HEK293 (cell line): ENCODE results near the gene UTRN.

Experiments
- CTCF ChIP-seq: fragments of 450-650 bp; formaldehyde crosslinking; IDR thresholded peaks from 2 replicates; pipeline ENCODE4 v1.5.1; 2016; ENCODE audit warnings: missing biosample characterization, missing genetic modification characterization
- GFI1B ChIP-seq: fragments of 450-650 bp; formaldehyde crosslinking; IDR thresholded peaks from 2 replicates; pipeline ENCODE4 v1.5.1; 2016; ENCODE audit warnings: missing biosample characterization, missing genetic modification characterization
- HIC1 ChIP-seq: fragments of 450-650 bp; formaldehyde crosslinking; IDR thresholded peaks from 2 replicates; pipeline ENCODE4 v1.5.1; 2016; ENCODE audit warnings: missing biosample characterization, missing genetic modification characterization
- IKZF3 ChIP-seq: fragments of 450-650 bp; IDR thresholded peaks from 2 replicates; pipeline ENCODE4 v1.5.0; 2018; ENCODE audit warnings: missing biosample characterization, mild to moderate bottlenecking, missing genetic modification characterization, moderate library complexity
- OSR2 ChIP-seq: fragments of 450-650 bp; formaldehyde crosslinking; IDR thresholded peaks from 2 replicates; pipeline ENCODE4 v1.5.1; 2016; ENCODE audit warnings: missing biosample characterization, missing genetic modification characterization
- PRDM1 ChIP-seq: fragments of 450-650 bp; formaldehyde crosslinking; IDR thresholded peaks from 2 replicates; pipeline ENCODE4; 2016; ENCODE audit warnings: missing biosample characterization, missing genetic modification characterization
- SP2 ChIP-seq: fragments of 450-650 bp; formaldehyde crosslinking; IDR thresholded peaks from 2 replicates; pipeline ENCODE4 v1.5.1; 2016; ENCODE audit warnings: missing biosample characterization, missing genetic modification characterization
- SP7 ChIP-seq: fragments of 450-650 bp; formaldehyde crosslinking; IDR thresholded peaks from 2 replicates; pipeline ENCODE4 v1.5.1; 2016; ENCODE audit warnings: missing biosample characterization, missing genetic modification characterization
- TCF7L2 ChIP-seq: IDR thresholded peaks from 2 replicates; pipeline ENCODE4 v1.6.1; 2011; ENCODE audit warnings: low read depth, mild to moderate bottlenecking, inconsistent platforms, low read length, moderate library complexity, borderline replicate concordance
- ZBTB26 ChIP-seq: fragments of 450-650 bp; formaldehyde crosslinking; optimal IDR thresholded peaks from 2 replicates; pipeline ENCODE3; 2016; ENCODE audit warnings: missing biosample characterization, mild to moderate bottlenecking, missing genetic modification characterization
- ZBTB6 ChIP-seq: fragments of 450-650 bp; formaldehyde crosslinking; IDR thresholded peaks from 2 replicates; pipeline ENCODE4 v1.5.1; 2017; ENCODE audit warnings: missing biosample characterization, missing genetic modification characterization
- ZFP37 ChIP-seq: fragments of 450-650 bp; formaldehyde crosslinking; IDR thresholded peaks from 2 replicates; pipeline ENCODE4 v1.5.1; 2016; ENCODE audit warnings: missing biosample characterization, missing genetic modification characterization
- ZNF10 ChIP-seq: fragments of 450-650 bp; formaldehyde crosslinking; IDR thresholded peaks from 2 replicates; pipeline ENCODE4 v1.5.1; 2017; ENCODE audit warnings: missing biosample characterization, missing genetic modification characterization
- ZNF214 ChIP-seq: fragments of 450-650 bp; formaldehyde crosslinking; IDR thresholded peaks from 2 replicates; pipeline ENCODE4 v1.5.1; 2017; ENCODE audit warnings: missing biosample characterization, mild to moderate bottlenecking, missing genetic modification characterization, borderline replicate concordance
- ZNF26 ChIP-seq: fragments of 450-650 bp; formaldehyde crosslinking; IDR thresholded peaks from 2 replicates; pipeline ENCODE4 v1.5.1; 2016; ENCODE audit warnings: missing biosample characterization, missing genetic modification characterization
- ZNF335 ChIP-seq: fragments of 450-650 bp; formaldehyde crosslinking; conservative IDR thresholded peaks from 2 replicates; pipeline ENCODE4 v1.5.1; 2016; ENCODE audit warnings: missing biosample characterization, missing genetic modification characterization
- ZNF354C ChIP-seq: fragments of 450-650 bp; formaldehyde crosslinking; IDR thresholded peaks from 2 replicates; pipeline ENCODE4 v1.5.1; 2016; ENCODE audit warnings: missing biosample characterization, missing genetic modification characterization, low read depth, borderline replicate concordance
- ZNF394 ChIP-seq: fragments of 450-650 bp; formaldehyde crosslinking; IDR thresholded peaks from 2 replicates; pipeline ENCODE4 v1.5.1; 2016; ENCODE audit warnings: missing biosample characterization, missing genetic modification characterization, mild to moderate bottlenecking, moderate library complexity, borderline replicate concordance
- ZNF398 ChIP-seq: fragments of 450-650 bp; formaldehyde crosslinking; IDR thresholded peaks from 2 replicates; pipeline ENCODE4 v1.5.1; 2017; ENCODE audit warnings: missing biosample characterization, missing genetic modification characterization
- ZNF423 ChIP-seq: fragments of 450-650 bp; formaldehyde crosslinking; IDR thresholded peaks from 2 replicates; pipeline ENCODE4 v1.5.1; 2016; ENCODE audit warnings: missing biosample characterization, missing genetic modification characterization
- ZNF514 ChIP-seq: fragments of 450-650 bp; formaldehyde crosslinking; IDR thresholded peaks from 2 replicates; pipeline ENCODE4 v1.5.1; 2016; ENCODE audit warnings: missing biosample characterization, missing genetic modification characterization
- ZNF530 ChIP-seq: fragments of 450-650 bp; formaldehyde crosslinking; IDR thresholded peaks from 2 replicates; pipeline ENCODE4 v1.5.1; 2016; ENCODE audit warnings: low read depth, missing biosample characterization, missing genetic modification characterization
- ZNF600 ChIP-seq: fragments of 450-650 bp; formaldehyde crosslinking; IDR thresholded peaks from 2 replicates; pipeline ENCODE4 v1.5.1; 2016; ENCODE audit warnings: missing biosample characterization, missing genetic modification characterization
- ZNF654 ChIP-seq: fragments of 450-650 bp; formaldehyde crosslinking; IDR thresholded peaks from 2 replicates; pipeline ENCODE4 v1.5.1; 2016; ENCODE audit warnings: low read depth, missing biosample characterization, missing genetic modification characterization
- ZSCAN30 ChIP-seq: fragments of 450-650 bp; IDR thresholded peaks from 2 replicates; pipeline ENCODE4 v1.5.1; 2018; ENCODE audit warnings: missing biosample characterization, mild to moderate bottlenecking, missing genetic modification characterization, moderate library complexity
- ZSCAN4 ChIP-seq: fragments of 450-650 bp; formaldehyde crosslinking; IDR thresholded peaks from 2 replicates; pipeline ENCODE4 v1.5.1; 2017; ENCODE audit warnings: missing biosample characterization, missing genetic modification characterization

The UTRN gene

GRCh38 chr6:144286503-144287393, 1.6 kb downstream of the UTRN start (continued):
- TF ChIP-seq PRDM1 (tag by site-specific recombination) = peak; percentile 58
- peak; percentile 24; the same call in 1 of the 2 replicates for TF ChIP-seq ZNF394
- no peak for TF ChIP-seq ZNF26 (tag by site-specific recombination)
- peak; percentile 94 for TF ChIP-seq OSR2 (tag by site-specific recombination)
- 0 out of 2 replicates have a peak, but pooled peaks have one; percentile 6 for TF ChIP-seq CTCF (tag by site-specific recombination)
- TF ChIP-seq ZBTB6 (tag by site-specific recombination) = no peak; the same call in 1 of the 2 replicates
- TF ChIP-seq TCF7L2 = 0 out of 2 replicates have a peak, but pooled peaks have one; percentile 21
- no peak for TF ChIP-seq ZNF398 (tag by site-specific recombination)
- peak; percentile 54; the same call in 1 of the 2 replicates for TF ChIP-seq IKZF3 (tag by site-specific recombination)
- TF ChIP-seq ZSCAN30 (tag by site-specific recombination) = 0 out of 2 replicates have a peak, but pooled peaks have one; percentile 46
- TF ChIP-seq SP7 (tag by site-specific recombination) = peak; percentile 87
- no peak for TF ChIP-seq HIC1 (tag by site-specific recombination)
- peak; percentile 1 for TF ChIP-seq ZBTB26 (tag by site-specific recombination)
- TF ChIP-seq SP2 (tag by site-specific recombination) = peak; percentile 83
- TF ChIP-seq ZFP37 (tag by site-specific recombination) = 0 out of 2 replicates have a peak, but pooled peaks have one; percentile 15
- 0 out of 2 replicates have a peak, but pooled peaks have one; percentile 22 for TF ChIP-seq ZNF10
- no peak for TF ChIP-seq ZSCAN4 (tag by site-specific recombination)
- TF ChIP-seq ZNF530 (tag by site-specific recombination) = no peak
- peak; percentile 62 for TF ChIP-seq ZNF600 (tag by site-specific recombination)
- TF ChIP-seq ZNF654 (tag by site-specific recombination) = no peak
- peak; percentile 6 for TF ChIP-seq ZNF335 (tag by site-specific recombination)
- TF ChIP-seq ZNF423 (tag by site-specific recombination) = peak; percentile 97
- 0 out of 2 replicates have a peak, but pooled peaks have one; percentile 30 for TF ChIP-seq GFI1B (tag by site-specific recombination)
- TF ChIP-seq ZNF214 (tag by site-specific recombination) = no peak
- TF ChIP-seq ZNF354C (tag by site-specific recombination) = no peak
- TF ChIP-seq ZNF514 (tag by site-specific recombination) = no peak
